Endodermal cell (in vitro differentiated cells): ENCODE data around the gene VPS39. TPM values are rescaled to one million over a fixed set of nuclear protein-coding genes. Genes with fewer than 3 reads are reported as not detected.

Source experiments
- DNase-seq: peaks from one replicate; pipeline ENCODE4 v3.0.0-alpha.2; 2017
- H3K27ac ChIP-seq: 2 replicates; pipeline ENCODE4 v1.5.1; 2013; ENCODE audit warnings: mild to moderate bottlenecking, low read depth, low read length, moderate library complexity
- H3K27me3 ChIP-seq: 2 replicates; pipeline ENCODE4 v1.6.1; 2013; ENCODE audit warnings: mild to moderate bottlenecking, low read length, moderate library complexity; ENCODE audit not compliant: insufficient read depth, control insufficient read depth, poor library complexity, severe bottlenecking
- H3K36me3 ChIP-seq: 2 replicates; pipeline ENCODE4 v1.7.0; 2013; ENCODE audit warnings: mild to moderate bottlenecking, low read length, moderate library complexity; ENCODE audit not compliant: control insufficient read depth, insufficient read depth
- H3K4me1 ChIP-seq: one replicate; pipeline ENCODE4 v1.7.0; 2013; ENCODE audit warnings: low read length; ENCODE audit not compliant: control insufficient read depth, insufficient read depth
- H3K4me3 ChIP-seq: 2 replicates; pipeline ENCODE4 v1.5.1; 2013; ENCODE audit warnings: mild to moderate bottlenecking, low read length, moderate library complexity
- H3K9ac ChIP-seq: 2 replicates; pipeline ENCODE4 v1.6.1; 2013; ENCODE audit warnings: mild to moderate bottlenecking, low read length, moderate library complexity; ENCODE audit not compliant: poor library complexity, severe bottlenecking; ENCODE audit errors: extremely low read depth
- H3K9me3 ChIP-seq: 2 replicates; pipeline ENCODE4 v1.6.1; 2013; ENCODE audit warnings: mild to moderate bottlenecking, low read length, moderate library complexity; ENCODE audit not compliant: control insufficient read depth
- H3K27ac Mint-ChIP-seq: 2 replicates; pipeline ENCODE4 v1.8.0; 2020; ENCODE audit warnings: mixed read lengths
- H3K27me3 Mint-ChIP-seq: 2 replicates; pipeline ENCODE4 v1.8.0; 2021; ENCODE audit warnings: mild to moderate bottlenecking, mixed read lengths; ENCODE audit not compliant: insufficient read depth
- H3K36me3 Mint-ChIP-seq: 2 replicates; pipeline ENCODE4 v1.8.0; 2020; ENCODE audit warnings: low read depth, mixed read lengths
- H3K4me1 Mint-ChIP-seq: 2 replicates; pipeline ENCODE4 v1.8.0; 2020; ENCODE audit warnings: mixed read lengths
- H3K4me3 Mint-ChIP-seq: 2 replicates; pipeline ENCODE4 v1.8.0; 2020; ENCODE audit warnings: mild to moderate bottlenecking, moderate library complexity, mixed read lengths
- H3K9me3 Mint-ChIP-seq: 2 replicates; pipeline ENCODE4 v1.8.0; 2020; ENCODE audit warnings: mild to moderate bottlenecking, mixed read lengths
- CTCF ChIP-seq: fragments of 200-600 bp; sonication (generic); conservative IDR thresholded peaks from 2 replicates; pipeline ENCODE4 v1.5.0; 2021; ENCODE audit warnings: antibody characterized with exemption, mild to moderate bottlenecking
- WGBS, 2 experiments: methylation state at CpG; one replicate each; pipeline versions ENCODE4 v1.1.5 to v1.1.7; 2013; ENCODE audit warnings: missing lambda C conversion rate in 2 of 2, mixed read lengths in 1 of 2; ENCODE audit not compliant: insufficient coverage in 1 of 2, insufficient read length in 1 of 2; 5-methylcytosine and 5-hydroxymethylcytosine counted together
- total RNA-seq, 2 donors: library from RNA; stranded (reverse); fragmentation: NEBNext Ultra II Directional in 1 of 2; extraction: Animal tissue kit (Norgen Biotek cat#: 25700) in 1 of 2; gene quantifications; 2 replicates in 1 of 2; 3 replicates in 1 of 2; pipeline ENCODE4 v1.2.1, GENCODE V29; 2021

VPS39 gene
- total RNA-seq, 2 donors from 2014 or later, result 60.4 to 69.8 TPM

GRCh38 chr15:42130246-42130986 is 77.7 kb downstream of the VPS39 start:
- DNase-seq, result no peak
- no peaks in the 10 kb centered on the region for H3K9me3 Mint-ChIP-seq

GRCh38 chr15:42129364-42129763 is 78.7 kb downstream of the VPS39 start:
- Mint-ChIP-seq H3K4me1 (no peaks in the 10 kb centered on the region), H3K36me3 (no peaks in the 10 kb centered on the region), H3K27ac (no peak overlapping the region), H3K9me3 (no peaks in the 10 kb centered on the region), H3K27me3 (no peaks in the 10 kb centered on the region), H3K4me3 (no peak overlapping the region)
- Histone ChIP-seq H3K9me3 (no peaks in the 10 kb centered on the region), H3K27ac (no peak overlapping the region), H3K27me3 (no peaks in the 10 kb centered on the region), H3K36me3 (no peaks in the 10 kb centered on the region), H3K4me1 (no peaks in the 10 kb centered on the region), H3K9ac (no peak overlapping the region), H3K4me3 (no peak overlapping the region)
- no peak for TF ChIP-seq CTCF
- 92 to 93% methylated on average over 2 of the region's 2 CpGs for WGBS, 2 experiments
- no peak for DNase-seq

More at GRCh38 chr15:42130246-42130986, 77.7 kb downstream of the VPS39 start:
- Mint-ChIP-seq H3K4me1 (no peaks in the 10 kb centered on the region), H3K27ac (no peak overlapping the region), H3K27me3 (no peaks in the 10 kb centered on the region), H3K4me3 (no peak overlapping the region), H3K36me3 (no peaks in the 10 kb centered on the region)
- no peaks in the 10 kb centered on the region for H3K36me3 ChIP-seq
- H3K4me1 ChIP-seq, result no peaks in the 10 kb centered on the region
- no peaks in the 10 kb centered on the region for H3K9me3 ChIP-seq
- H3K27ac ChIP-seq, result no peak overlapping the region
- no peak for TF ChIP-seq CTCF
- 77 to 82% methylated on average over 6 to 8 of the region's 8 CpGs for WGBS, 2 experiments
- no peak overlapping the region for H3K4me3 ChIP-seq
- H3K9ac ChIP-seq, result no peak overlapping the region
- H3K27me3 ChIP-seq, result no peaks in the 10 kb centered on the region

GRCh38 chr15:42128476-42128875 is 79.6 kb downstream of the VPS39 start:
- Histone ChIP-seq H3K36me3 (no peaks in the 10 kb centered on the region), H3K27ac (no peak overlapping the region), H3K4me3 (no peak overlapping the region), H3K27me3 (no peaks in the 10 kb centered on the region), H3K9me3 (no peaks in the 10 kb centered on the region), H3K9ac (no peak overlapping the region), H3K4me1 (no peaks in the 10 kb centered on the region)
- WGBS, 2 experiments, result 87% methylated on average over 6 of the region's 6 CpGs; no CpG with 5 or more reads in 1 of the 2 experiments
- no peak for DNase-seq
- Mint-ChIP-seq H3K36me3 (no peaks in the 10 kb centered on the region), H3K27me3 (no peaks in the 10 kb centered on the region), H3K9me3 (no peaks in the 10 kb centered on the region), H3K4me3 (no peak overlapping the region), H3K4me1 (no peaks in the 10 kb centered on the region), H3K27ac (no peak overlapping the region)
- TF ChIP-seq CTCF, result no peak
